T-helper 2 cell treated with Interferon-gamma antibody and Interleukin-4, amounts not matched to agents 5 μg/mL and 100 μg/mL, for 36 hours (primary cell): ENCODE results near the gene GLYATL2.

ENCODE experiments used
- DNase-seq: peaks from one replicate; pipeline ENCODE4 v3.0.0; 2021; ENCODE audit warnings: low spot score
- H3K27ac Mint-ChIP-seq: one replicate; pipeline ENCODE4 v1.8.0; 2021; ENCODE audit warnings: mild to moderate bottlenecking, mixed read lengths
- H3K27me3 Mint-ChIP-seq: one replicate; pipeline ENCODE4 v1.8.0; 2021; ENCODE audit warnings: low read depth, mixed read lengths
- H3K36me3 Mint-ChIP-seq: one replicate; pipeline ENCODE4 v1.8.0; 2021; ENCODE audit warnings: low read depth, mixed read lengths
- H3K4me1 Mint-ChIP-seq: one replicate; pipeline ENCODE4 v1.8.0; 2021; ENCODE audit warnings: low read depth, mixed read lengths
- H3K4me3 Mint-ChIP-seq: one replicate; pipeline ENCODE4 v1.8.0; 2022; ENCODE audit warnings: mild to moderate bottlenecking, moderate library complexity, mixed read lengths
- H3K9me3 Mint-ChIP-seq: one replicate; pipeline ENCODE4 v1.8.0; 2021; ENCODE audit warnings: mixed read lengths

GLYATL2 gene

GRCh38 chr11:58832056-58832645 is 12.4 kb downstream of the GLYATL2 start:
- no peak for DNase-seq
- Mint-ChIP-seq H3K27ac (no peak overlapping the region), H3K9me3 (no peaks in the 10 kb centered on the region), H3K36me3 (no peaks in the 10 kb centered on the region), H3K4me1 (no peaks in the 10 kb centered on the region), H3K4me3 (no peak overlapping the region), H3K27me3 (peaks cover 2% of the 10 kb centered on the region)

GRCh38 chr11:58830673-58831301 is 13.7 kb downstream of the GLYATL2 start:
- no peak for DNase-seq
- H3K36me3 Mint-ChIP-seq = no peaks in the 10 kb centered on the region
- H3K27me3 Mint-ChIP-seq = peaks cover 2% of the 10 kb centered on the region
- H3K27ac Mint-ChIP-seq = no peak overlapping the region
- H3K9me3 Mint-ChIP-seq = no peaks in the 10 kb centered on the region
- H3K4me3 Mint-ChIP-seq = no peak overlapping the region
- H3K4me1 Mint-ChIP-seq = no peaks in the 10 kb centered on the region

- Mint-ChIP-seq H3K27me3 (peaks cover 2% of the 10 kb centered on the region), H3K9me3 (no peaks in the 10 kb centered on the region), H3K36me3 (no peaks in the 10 kb centered on the region), H3K27ac (no peak overlapping the region), H3K4me1 (no peaks in the 10 kb centered on the region), H3K4me3 (no peak overlapping the region)
- DNase-seq = no peak
Observed at GRCh38 chr11:58829786-58830185, 14.7 kb downstream of the GLYATL2 start.

GRCh38 chr11:58813693-58814092 is 30.8 kb downstream of the GLYATL2 start:
- H3K9me3 Mint-ChIP-seq = peaks cover 10% of the 10 kb centered on the region
- no peak overlapping the region for H3K4me3 Mint-ChIP-seq
- H3K27ac Mint-ChIP-seq = no peak overlapping the region

GRCh38 chr11:58811499-58811898 is 33.0 kb downstream of the GLYATL2 start:
- Mint-ChIP-seq H3K4me1 (no peaks in the 10 kb centered on the region), H3K36me3 (no peaks in the 10 kb centered on the region), H3K27me3 (no peaks in the 10 kb centered on the region), H3K9me3 (peaks cover 10% of the 10 kb centered on the region), H3K4me3 (no peak overlapping the region), H3K27ac (no peak overlapping the region)
- DNase-seq = no peak

More at GRCh38 chr11:58813693-58814092, 30.8 kb downstream of the GLYATL2 start:
- H3K36me3 Mint-ChIP-seq = no peaks in the 10 kb centered on the region
- DNase-seq = no peak
- H3K4me1 Mint-ChIP-seq = no peaks in the 10 kb centered on the region
- H3K27me3 Mint-ChIP-seq = no peaks in the 10 kb centered on the region

- Mint-ChIP-seq H3K9me3 (no peaks in the 10 kb centered on the region), H3K27ac (no peak overlapping the region), H3K4me3 (no peak overlapping the region), H3K4me1 (no peaks in the 10 kb centered on the region), H3K36me3 (no peaks in the 10 kb centered on the region), H3K27me3 (no peaks in the 10 kb centered on the region)
- DNase-seq = no peak
Observed at GRCh38 chr11:58807343-58807742, 37.2 kb downstream of the GLYATL2 start.

GRCh38 chr11:58805065-58805464 is 39.4 kb downstream of the GLYATL2 start:
- DNase-seq = no peak
- no peaks in the 10 kb centered on the region for H3K36me3 Mint-ChIP-seq
- no peaks in the 10 kb centered on the region for H3K27me3 Mint-ChIP-seq
- no peaks in the 10 kb centered on the region for H3K9me3 Mint-ChIP-seq
- no peak overlapping the region for H3K4me3 Mint-ChIP-seq
- no peaks in the 10 kb centered on the region for H3K4me1 Mint-ChIP-seq
- no peak overlapping the region for H3K27ac Mint-ChIP-seq

GRCh38 chr11:58801974-58802545 is 42.4 kb downstream of the GLYATL2 start:
- H3K27me3 Mint-ChIP-seq = no peaks in the 10 kb centered on the region
- H3K36me3 Mint-ChIP-seq = no peaks in the 10 kb centered on the region
- H3K27ac Mint-ChIP-seq = no peak overlapping the region
- H3K9me3 Mint-ChIP-seq = no peaks in the 10 kb centered on the region
- no peak for DNase-seq
- H3K4me3 Mint-ChIP-seq = no peak overlapping the region
- H3K4me1 Mint-ChIP-seq = no peaks in the 10 kb centered on the region

GRCh38 chr11:58801302-58801701 is 43.2 kb downstream of the GLYATL2 start:
- DNase-seq = no peak
- Mint-ChIP-seq H3K36me3 (no peaks in the 10 kb centered on the region), H3K4me1 (no peaks in the 10 kb centered on the region), H3K27ac (no peak overlapping the region), H3K9me3 (no peaks in the 10 kb centered on the region), H3K27me3 (peaks cover 3% of the 10 kb centered on the region), H3K4me3 (no peak overlapping the region)

- DNase-seq = no peak
- Mint-ChIP-seq H3K4me3 (no peak overlapping the region), H3K27ac (no peak overlapping the region), H3K9me3 (peaks cover 3% of the 10 kb centered on the region), H3K36me3 (no peaks in the 10 kb centered on the region), H3K4me1 (no peaks in the 10 kb centered on the region), H3K27me3 (peaks cover 5% of the 10 kb centered on the region)
Observed at GRCh38 chr11:58796333-58796732, 48.2 kb downstream of the GLYATL2 start.

- Mint-ChIP-seq H3K27ac (no peak overlapping the region), H3K4me3 (no peak overlapping the region), H3K27me3 (no peaks in the 10 kb centered on the region), H3K9me3 (peaks cover 3% of the 10 kb centered on the region), H3K36me3 (no peaks in the 10 kb centered on the region), H3K4me1 (no peaks in the 10 kb centered on the region)
- peak; percentile 14 for DNase-seq
Observed at GRCh38 chr11:58788355-58789023, 56.0 kb downstream of the GLYATL2 start.

GRCh38 chr11:58787903-58788302 is 56.6 kb downstream of the GLYATL2 start:
- Mint-ChIP-seq H3K27me3 (no peaks in the 10 kb centered on the region), H3K9me3 (peaks cover 3% of the 10 kb centered on the region), H3K4me3 (no peak overlapping the region), H3K36me3 (no peaks in the 10 kb centered on the region), H3K27ac (no peak overlapping the region), H3K4me1 (no peaks in the 10 kb centered on the region)
- no peak for DNase-seq

- H3K9me3 Mint-ChIP-seq = peaks cover under 1% of the 10 kb centered on the region
- H3K36me3 Mint-ChIP-seq = no peaks in the 10 kb centered on the region
- H3K27me3 Mint-ChIP-seq = no peaks in the 10 kb centered on the region
- no peak for DNase-seq
- H3K27ac Mint-ChIP-seq = no peak overlapping the region
- no peak overlapping the region for H3K4me3 Mint-ChIP-seq
- no peaks in the 10 kb centered on the region for H3K4me1 Mint-ChIP-seq
Observed at GRCh38 chr11:58786693-58787092, 57.8 kb downstream of the GLYATL2 start.

- Mint-ChIP-seq H3K36me3 (no peaks in the 10 kb centered on the region), H3K4me3 (no peak overlapping the region), H3K9me3 (no peaks in the 10 kb centered on the region), H3K27ac (no peak overlapping the region), H3K27me3 (no peaks in the 10 kb centered on the region), H3K4me1 (no peaks in the 10 kb centered on the region)
- DNase-seq = no peak
Observed at GRCh38 chr11:58784995-58785394, 59.5 kb downstream of the GLYATL2 start.
